Measurements from ENCODE around the gene RELT. TPM values are rescaled to one million over a fixed set of nuclear protein-coding genes. Genes with fewer than 3 reads are reported as not detected.
"Not testable (repeated sequence)": the region's sequence is repeated elsewhere in the genome, so short reads cannot be mapped to it uniquely, and the experiment has no call there.

RELT gene
- total and polyA plus RNA-seq, 2 experiments from 2014 or later: 2.0 to 6.3 TPM

GRCh38 chr11:73436859-73437258, 60.7 kb downstream of the RELT start:
- not testable (repeated sequence) for H3K27ac Mint-ChIP-seq; H3K9me2 ChIP-seq (ENCODE audit: insufficient read depth); H3K4me3 ChIP-seq

GRCh38 chr11:73439002-73439843, 63.0 kb downstream of the RELT start:
- H3K27ac Mint-ChIP-seq: no peak overlapping the region
- peak; percentile 64 for ATAC-seq
- TF ChIP-seq, protein P1, sequence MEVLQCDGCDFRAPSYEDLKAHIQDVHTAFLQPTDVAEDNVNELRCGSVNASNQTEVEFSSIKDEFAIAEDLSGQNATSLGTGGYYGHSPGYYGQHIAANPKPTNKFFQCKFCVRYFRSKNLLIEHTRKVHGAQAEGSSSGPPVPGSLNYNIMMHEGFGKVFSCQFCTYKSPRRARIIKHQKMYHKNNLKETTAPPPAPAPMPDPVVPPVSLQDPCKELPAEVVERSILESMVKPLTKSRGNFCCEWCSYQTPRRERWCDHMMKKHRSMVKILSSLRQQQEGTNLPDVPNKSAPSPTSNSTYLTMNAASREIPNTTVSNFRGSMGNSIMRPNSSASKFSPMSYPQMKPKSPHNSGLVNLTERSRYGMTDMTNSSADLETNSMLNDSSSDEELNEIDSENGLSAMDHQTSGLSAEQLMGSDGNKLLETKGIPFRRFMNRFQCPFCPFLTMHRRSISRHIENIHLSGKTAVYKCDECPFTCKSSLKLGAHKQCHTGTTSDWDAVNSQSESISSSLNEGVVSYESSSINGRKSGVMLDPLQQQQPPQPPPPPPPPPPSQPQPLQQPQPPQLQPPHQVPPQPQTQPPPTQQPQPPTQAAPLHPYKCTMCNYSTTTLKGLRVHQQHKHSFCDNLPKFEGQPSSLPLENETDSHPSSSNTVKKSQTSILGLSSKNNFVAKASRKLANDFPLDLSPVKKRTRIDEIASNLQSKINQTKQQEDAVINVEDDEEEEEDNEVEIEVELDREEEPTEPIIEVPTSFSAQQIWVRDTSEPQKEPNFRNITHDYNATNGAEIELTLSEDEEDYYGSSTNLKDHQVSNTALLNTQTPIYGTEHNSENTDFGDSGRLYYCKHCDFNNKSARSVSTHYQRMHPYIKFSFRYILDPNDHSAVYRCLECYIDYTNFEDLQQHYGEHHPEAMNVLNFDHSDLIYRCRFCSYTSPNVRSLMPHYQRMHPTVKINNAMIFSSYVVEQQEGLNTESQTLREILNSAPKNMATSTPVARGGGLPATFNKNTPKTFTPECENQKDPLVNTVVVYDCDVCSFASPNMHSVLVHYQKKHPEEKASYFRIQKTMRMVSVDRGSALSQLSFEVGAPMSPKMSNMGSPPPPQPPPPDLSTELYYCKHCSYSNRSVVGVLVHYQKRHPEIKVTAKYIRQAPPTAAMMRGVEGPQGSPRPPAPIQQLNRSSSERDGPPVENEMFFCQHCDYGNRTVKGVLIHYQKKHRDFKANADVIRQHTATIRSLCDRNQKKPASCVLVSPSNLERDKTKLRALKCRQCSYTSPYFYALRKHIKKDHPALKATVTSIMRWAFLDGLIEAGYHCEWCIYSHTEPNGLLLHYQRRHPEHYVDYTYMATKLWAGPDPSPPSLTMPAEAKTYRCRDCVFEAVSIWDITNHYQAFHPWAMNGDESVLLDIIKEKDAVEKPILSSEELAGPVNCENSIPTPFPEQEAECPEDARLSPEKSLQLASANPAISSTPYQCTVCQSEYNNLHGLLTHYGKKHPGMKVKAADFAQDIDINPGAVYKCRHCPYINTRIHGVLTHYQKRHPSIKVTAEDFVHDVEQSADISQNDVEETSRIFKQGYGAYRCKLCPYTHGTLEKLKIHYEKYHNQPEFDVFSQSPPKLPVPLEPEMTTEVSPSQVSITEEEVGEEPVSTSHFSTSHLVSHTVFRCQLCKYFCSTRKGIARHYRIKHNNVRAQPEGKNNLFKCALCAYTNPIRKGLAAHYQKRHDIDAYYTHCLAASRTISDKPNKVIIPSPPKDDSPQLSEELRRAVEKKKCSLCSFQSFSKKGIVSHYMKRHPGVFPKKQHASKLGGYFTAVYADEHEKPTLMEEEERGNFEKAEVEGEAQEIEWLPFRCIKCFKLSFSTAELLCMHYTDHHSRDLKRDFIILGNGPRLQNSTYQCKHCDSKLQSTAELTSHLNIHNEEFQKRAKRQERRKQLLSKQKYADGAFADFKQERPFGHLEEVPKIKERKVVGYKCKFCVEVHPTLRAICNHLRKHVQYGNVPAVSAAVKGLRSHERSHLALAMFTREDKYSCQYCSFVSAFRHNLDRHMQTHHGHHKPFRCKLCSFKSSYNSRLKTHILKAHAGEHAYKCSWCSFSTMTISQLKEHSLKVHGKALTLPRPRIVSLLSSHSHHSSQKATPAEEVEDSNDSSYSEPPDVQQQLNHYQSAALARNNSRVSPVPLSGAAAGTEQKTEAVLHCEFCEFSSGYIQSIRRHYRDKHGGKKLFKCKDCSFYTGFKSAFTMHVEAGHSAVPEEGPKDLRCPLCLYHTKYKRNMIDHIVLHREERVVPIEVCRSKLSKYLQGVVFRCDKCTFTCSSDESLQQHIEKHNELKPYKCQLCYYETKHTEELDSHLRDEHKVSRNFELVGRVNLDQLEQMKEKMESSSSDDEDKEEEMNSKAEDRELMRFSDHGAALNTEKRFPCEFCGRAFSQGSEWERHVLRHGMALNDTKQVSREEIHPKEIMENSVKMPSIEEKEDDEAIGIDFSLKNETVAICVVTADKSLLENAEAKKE (CRISPR knock-in tag; IDR thresholded peaks at IDR 0.05): no peak
- TF ChIP-seq CREB1 (CRISPR knock-in tag; IDR thresholded peaks at IDR 0.05; ENCODE audit: low read depth) (no peak), JUNB (IDR thresholded peaks at IDR 0.05; ENCODE audit: unreplicated experiment) (no peak), EZH2phosphoT487 (IDR thresholded peaks at IDR 0.05; ENCODE audit: unreplicated experiment) (no peak), CTCF (conservative IDR thresholded peaks at IDR 0.05; ENCODE audit: low read depth in 2 of 2) (no peak), NANOG (IDR thresholded peaks at IDR 0.05; ENCODE audit: borderline replicate concordance) (no peak), ZNF331 (CRISPR knock-in tag; IDR thresholded peaks at IDR 0.05; ENCODE audit: low read depth) (no peak), EZH2 (IDR thresholded peaks at IDR 0.05; ENCODE audit: low read depth, unreplicated experiment) (no peak), POLR2AphosphoS5 (IDR thresholded peaks at IDR 0.05; ENCODE audit: low read depth) (no peak), STAT1 (IDR thresholded peaks at IDR 0.05; ENCODE audit: unreplicated experiment) (no peak), ZNF114 (CRISPR knock-in tag; IDR thresholded peaks at IDR 0.05) (no peak)
- TF ChIP-seq, protein P2, sequence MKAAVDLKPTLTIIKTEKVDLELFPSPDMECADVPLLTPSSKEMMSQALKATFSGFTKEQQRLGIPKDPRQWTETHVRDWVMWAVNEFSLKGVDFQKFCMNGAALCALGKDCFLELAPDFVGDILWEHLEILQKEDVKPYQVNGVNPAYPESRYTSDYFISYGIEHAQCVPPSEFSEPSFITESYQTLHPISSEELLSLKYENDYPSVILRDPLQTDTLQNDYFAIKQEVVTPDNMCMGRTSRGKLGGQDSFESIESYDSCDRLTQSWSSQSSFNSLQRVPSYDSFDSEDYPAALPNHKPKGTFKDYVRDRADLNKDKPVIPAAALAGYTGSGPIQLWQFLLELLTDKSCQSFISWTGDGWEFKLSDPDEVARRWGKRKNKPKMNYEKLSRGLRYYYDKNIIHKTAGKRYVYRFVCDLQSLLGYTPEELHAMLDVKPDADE (IDR thresholded peaks at IDR 0.05): no peak

More at GRCh38 chr11:73436859-73437258, 60.7 kb downstream of the RELT start:
- H3K79me2 ChIP-seq (replicated peaks; ENCODE audit: insufficient read depth); H3K27ac ChIP-seq (ENCODE audit: low read depth); H3K4me1 ChIP-seq (ENCODE audit: insufficient read depth); H3F3A ChIP-seq (replicated peaks; ENCODE audit: low read depth); DNase-seq (ENCODE audit: low spot score); H3K4me2 ChIP-seq; H3K4me3 Mint-ChIP-seq; H3K9me3 Mint-ChIP-seq; ATAC-seq; H2AFZ ChIP-seq; H3K36me3 ChIP-seq (ENCODE audit: insufficient read depth); H3K27me3 Mint-ChIP-seq (ENCODE audit: insufficient read depth, low read depth, poor library complexity); H3K27me3 ChIP-seq (ENCODE audit: insufficient read depth); H3K36me3 Mint-ChIP-seq (ENCODE audit: low read depth); H4K20me1 ChIP-seq (replicated peaks; ENCODE audit: insufficient read depth): not testable (repeated sequence)
- peaks cover 17% of the 10 kb centered on the region for H3K4me1 Mint-ChIP-seq

More at GRCh38 chr11:73439002-73439843, 63.0 kb downstream of the RELT start:
- DNase-seq (ENCODE audit: low spot score): no peak
- 0 out of 2 replicates have a peak, but pooled peaks cover 5% of the 10 kb centered on the region for H4K20me1 ChIP-seq (replicated peaks; ENCODE audit: insufficient read depth)
- H3K4me2 ChIP-seq: no peak overlapping the region
- H3K4me3 ChIP-seq: no peak overlapping the region
- Mint-ChIP-seq H3K4me1 (peaks cover 17% of the 10 kb centered on the region), H3K27me3 (ENCODE audit: insufficient read depth, low read depth, poor library complexity) (no peaks in the 10 kb centered on the region), H3K4me3 (no peak overlapping the region), H3K9me3 (no peaks in the 10 kb centered on the region), H3K36me3 (ENCODE audit: low read depth) (no peaks in the 10 kb centered on the region; the same call in 2 of the 3 replicates)
- H3K27me3 ChIP-seq (ENCODE audit: insufficient read depth): no peaks in the 10 kb centered on the region
- H3K4me1 ChIP-seq (ENCODE audit: insufficient read depth): peaks cover 7% of the 10 kb centered on the region; the same call in 1 of the 2 replicates
- H2AFZ ChIP-seq: no peak overlapping the region
- H3F3A ChIP-seq (replicated peaks; ENCODE audit: low read depth): 0 out of 2 replicates have a peak, but pooled peaks cover 3% of the 10 kb centered on the region
- no peaks in the 10 kb centered on the region for H3K9me2 ChIP-seq (ENCODE audit: insufficient read depth)
- H3K36me3 ChIP-seq (ENCODE audit: insufficient read depth): no peaks in the 10 kb centered on the region
- 0 out of 2 replicates have a peak overlapping the region, but pooled peaks have one; percentile 35 for H3K27ac ChIP-seq (ENCODE audit: low read depth)
- H3K79me2 ChIP-seq (replicated peaks; ENCODE audit: insufficient read depth): no peaks in the 10 kb centered on the region

All from GM23338 (cell line).